Measurements from ENCODE around the gene PLA2G1B.
"Not testable (repeated sequence)": the region's sequence is repeated elsewhere in the genome, so short reads cannot be mapped to it uniquely, and the experiment has no call there.

Gene PLA2G1B

GRCh38 chr12:120342175-120343038, 14.8 kb upstream of the PLA2G1B start:
- peak; percentile 53 for DNase-seq
- Mint-ChIP-seq H3K27me3 (ENCODE audit: low read depth, poor library complexity) (peaks cover 10% of the 10 kb centered on the region), H3K36me3 (ENCODE audit: low read depth) (peaks cover 41% of the 10 kb centered on the region), H3K4me1 (peaks cover 8% of the 10 kb centered on the region), H3K27ac (peak overlapping the region; percentile 98), H3K4me3 (no peak overlapping the region), H3K9me3 (peaks cover 24% of the 10 kb centered on the region)
- no peak for TF ChIP-seq CTCF (IDR thresholded peaks at IDR 0.05)

GRCh38 chr12:120339256-120339655, 11.7 kb upstream of the PLA2G1B start:
- no peak for TF ChIP-seq CTCF (IDR thresholded peaks at IDR 0.05)
- no peak for DNase-seq
- H3K27me3 Mint-ChIP-seq (ENCODE audit: low read depth, poor library complexity), result peaks cover 10% of the 10 kb centered on the region
- no peak overlapping the region for H3K4me3 Mint-ChIP-seq
- no peak overlapping the region for H3K27ac Mint-ChIP-seq
- peaks cover 8% of the 10 kb centered on the region for H3K4me1 Mint-ChIP-seq
- H3K36me3 Mint-ChIP-seq (ENCODE audit: low read depth), result peaks cover 22% of the 10 kb centered on the region
- peaks cover 45% of the 10 kb centered on the region for H3K9me3 Mint-ChIP-seq

GRCh38 chr12:120337730-120338129, 10.2 kb upstream of the PLA2G1B start:
- no peak overlapping the region for H3K4me3 Mint-ChIP-seq
- H3K36me3 Mint-ChIP-seq (ENCODE audit: low read depth), result peaks cover 9% of the 10 kb centered on the region
- H3K27me3 Mint-ChIP-seq (ENCODE audit: low read depth, poor library complexity), result peaks cover 10% of the 10 kb centered on the region
- DNase-seq, result no peak
- peaks cover 45% of the 10 kb centered on the region for H3K9me3 Mint-ChIP-seq
- no peak for TF ChIP-seq CTCF (IDR thresholded peaks at IDR 0.05)
- H3K4me1 Mint-ChIP-seq, result peaks cover 8% of the 10 kb centered on the region
- no peak overlapping the region for H3K27ac Mint-ChIP-seq

GRCh38 chr12:120336392-120336791, 8.8 kb upstream of the PLA2G1B start:
- Mint-ChIP-seq H3K9me3 (peaks cover 45% of the 10 kb centered on the region), H3K27me3 (ENCODE audit: low read depth, poor library complexity) (peaks cover 18% of the 10 kb centered on the region)
- not testable (repeated sequence) for H3K36me3 Mint-ChIP-seq (ENCODE audit: low read depth); H3K27ac Mint-ChIP-seq; H3K4me3 Mint-ChIP-seq; DNase-seq; H3K4me1 Mint-ChIP-seq

GRCh38 chr12:120335447-120335846, 7.9 kb upstream of the PLA2G1B start:
- Mint-ChIP-seq H3K27me3 (ENCODE audit: low read depth, poor library complexity) (peaks cover 23% of the 10 kb centered on the region), H3K9me3 (peaks cover 44% of the 10 kb centered on the region)
- peak; percentile 75 for DNase-seq
- not testable (repeated sequence) for H3K4me1 Mint-ChIP-seq; H3K36me3 Mint-ChIP-seq (ENCODE audit: low read depth); H3K27ac Mint-ChIP-seq; H3K4me3 Mint-ChIP-seq
- peak; percentile 64 for TF ChIP-seq CTCF (IDR thresholded peaks at IDR 0.05)

- Mint-ChIP-seq H3K36me3 (ENCODE audit: low read depth) (peaks cover 3% of the 10 kb centered on the region), H3K27ac (no peak overlapping the region), H3K4me1 (no peaks in the 10 kb centered on the region), H3K27me3 (ENCODE audit: low read depth, poor library complexity) (peaks cover 31% of the 10 kb centered on the region), H3K4me3 (no peak overlapping the region), H3K9me3 (peaks cover 22% of the 10 kb centered on the region)
- TF ChIP-seq CTCF (IDR thresholded peaks at IDR 0.05), result no peak
- no peak for DNase-seq
Observed at GRCh38 chr12:120332523-120332922, 4.9 kb upstream of the PLA2G1B start.
